ENCODE measurements around the gene AQP4. TPM values are rescaled to one million over a fixed set of nuclear protein-coding genes. Genes with fewer than 3 reads are reported as not detected.

Gene AQP4
- total RNA-seq, result 100 to 1,000 TPM in 5 of 6 donors, 10 to 100 TPM in 1; 61.8 to 317 (median 239) TPM

DNA sequence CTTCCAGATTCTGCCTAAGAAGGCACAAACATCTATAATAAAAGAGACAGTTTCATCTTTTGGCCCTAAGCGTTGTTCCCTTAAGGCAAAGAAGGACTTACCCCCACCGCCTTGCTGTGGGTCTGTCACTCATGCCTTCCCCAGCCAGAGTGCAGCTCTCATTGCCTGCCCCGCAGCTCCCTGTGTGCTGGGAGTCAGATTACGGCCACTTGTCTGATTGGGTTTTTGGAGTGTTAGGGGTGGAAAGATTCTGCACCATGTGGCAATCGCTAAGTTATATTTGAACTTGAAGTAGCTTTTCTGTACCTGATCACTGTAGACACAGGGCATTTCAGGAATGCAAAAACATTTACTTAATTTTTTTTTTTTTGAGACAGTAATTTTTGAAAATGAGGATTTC, at the start of gene AQP4:
TSS of gene AQP4 (minus strand) at position 151 of the 400 bp plus-strand sequence. CDS start at position 133, 18 bp downstream.
- Histone ChIP-seq H3K27me3 (peaks cover 0 to 3% (median 0%) of the 10 kb centered on the region in 4 donors), H3K27ac (peak within 1 kb of the TSS; percentile 73 to 89 (median 82)), H3K4me1 (peaks cover 0 to 20% (median 9%) of the 10 kb centered on the region in 4 donors), H3K9me3 (no peaks in the 10 kb centered on the region), H3K36me3 (no peaks in the 10 kb centered on the region), H3K4me3 (peak within 1 kb of the TSS in 3 of 4 donors; percentile 40 to 53 (median 51))
- DNase-seq (peak in 1 of 2 donors; percentile 81), ATAC-seq (ENCODE audit: low FRiP score in 2 of 2) (peak; percentile 67 to 87)
- 22 to 47% methylated on average over 5 of the region's 5 CpGs for WGBS, 2 donors
- peak; percentile 69 to 95 for TF ChIP-seq POLR2AphosphoS5 (IDR thresholded peaks at IDR 0.05)
- no peak for TF ChIP-seq EP300 (IDR thresholded peaks at IDR 0.05)
- peak in 3 of 4 donors; percentile 48 to 91 (median 74) for TF ChIP-seq POLR2A (IDR thresholded peaks at IDR 0.05)
- TF ChIP-seq, protein P1, sequence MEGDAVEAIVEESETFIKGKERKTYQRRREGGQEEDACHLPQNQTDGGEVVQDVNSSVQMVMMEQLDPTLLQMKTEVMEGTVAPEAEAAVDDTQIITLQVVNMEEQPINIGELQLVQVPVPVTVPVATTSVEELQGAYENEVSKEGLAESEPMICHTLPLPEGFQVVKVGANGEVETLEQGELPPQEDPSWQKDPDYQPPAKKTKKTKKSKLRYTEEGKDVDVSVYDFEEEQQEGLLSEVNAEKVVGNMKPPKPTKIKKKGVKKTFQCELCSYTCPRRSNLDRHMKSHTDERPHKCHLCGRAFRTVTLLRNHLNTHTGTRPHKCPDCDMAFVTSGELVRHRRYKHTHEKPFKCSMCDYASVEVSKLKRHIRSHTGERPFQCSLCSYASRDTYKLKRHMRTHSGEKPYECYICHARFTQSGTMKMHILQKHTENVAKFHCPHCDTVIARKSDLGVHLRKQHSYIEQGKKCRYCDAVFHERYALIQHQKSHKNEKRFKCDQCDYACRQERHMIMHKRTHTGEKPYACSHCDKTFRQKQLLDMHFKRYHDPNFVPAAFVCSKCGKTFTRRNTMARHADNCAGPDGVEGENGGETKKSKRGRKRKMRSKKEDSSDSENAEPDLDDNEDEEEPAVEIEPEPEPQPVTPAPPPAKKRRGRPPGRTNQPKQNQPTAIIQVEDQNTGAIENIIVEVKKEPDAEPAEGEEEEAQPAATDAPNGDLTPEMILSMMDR (IDR thresholded peaks at IDR 0.05), result no peak

DNA sequence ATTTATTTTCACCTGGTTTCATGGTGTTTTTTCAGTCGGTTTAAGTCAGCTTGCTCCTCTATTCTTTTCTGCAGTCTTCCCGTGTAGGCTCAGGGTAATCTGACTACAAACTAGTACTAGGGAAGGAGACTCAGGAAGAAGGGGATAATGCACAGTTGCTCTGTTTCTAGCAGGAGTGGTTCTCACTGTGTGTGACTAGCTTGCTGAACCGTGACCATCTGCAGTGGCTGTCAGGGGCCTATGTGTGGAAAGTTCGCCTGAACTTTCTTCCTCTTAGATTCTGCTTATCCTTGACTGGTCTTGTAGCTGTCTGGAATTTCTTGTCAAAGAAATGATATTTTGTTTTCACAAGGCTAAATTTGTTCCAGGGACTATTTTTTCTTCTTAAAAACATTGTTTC, 46.3 kb upstream of the AQP4 start:
- Histone ChIP-seq H3K27me3 (no peaks in the 10 kb centered on the region), H3K9me3 (no peaks in the 10 kb centered on the region), H3K27ac (no peak overlapping the region), H3K4me3 (no peak overlapping the region), H3K36me3 (no peaks in the 10 kb centered on the region), H3K4me1 (no peaks in the 10 kb centered on the region)
- DNase-seq (no peak), ATAC-seq (ENCODE audit: low FRiP score in 2 of 2) (no peak)
- no peak for TF ChIP-seq POLR2AphosphoS5 (IDR thresholded peaks at IDR 0.05)
- TF ChIP-seq POLR2A (IDR thresholded peaks at IDR 0.05), result no peak
- TF ChIP-seq, protein P1 (IDR thresholded peaks at IDR 0.05), result no peak
- no peak for TF ChIP-seq EP300 (IDR thresholded peaks at IDR 0.05)
- 57 to 65% methylated on average over 4 of the region's 4 CpGs for WGBS, 2 donors

DNA sequence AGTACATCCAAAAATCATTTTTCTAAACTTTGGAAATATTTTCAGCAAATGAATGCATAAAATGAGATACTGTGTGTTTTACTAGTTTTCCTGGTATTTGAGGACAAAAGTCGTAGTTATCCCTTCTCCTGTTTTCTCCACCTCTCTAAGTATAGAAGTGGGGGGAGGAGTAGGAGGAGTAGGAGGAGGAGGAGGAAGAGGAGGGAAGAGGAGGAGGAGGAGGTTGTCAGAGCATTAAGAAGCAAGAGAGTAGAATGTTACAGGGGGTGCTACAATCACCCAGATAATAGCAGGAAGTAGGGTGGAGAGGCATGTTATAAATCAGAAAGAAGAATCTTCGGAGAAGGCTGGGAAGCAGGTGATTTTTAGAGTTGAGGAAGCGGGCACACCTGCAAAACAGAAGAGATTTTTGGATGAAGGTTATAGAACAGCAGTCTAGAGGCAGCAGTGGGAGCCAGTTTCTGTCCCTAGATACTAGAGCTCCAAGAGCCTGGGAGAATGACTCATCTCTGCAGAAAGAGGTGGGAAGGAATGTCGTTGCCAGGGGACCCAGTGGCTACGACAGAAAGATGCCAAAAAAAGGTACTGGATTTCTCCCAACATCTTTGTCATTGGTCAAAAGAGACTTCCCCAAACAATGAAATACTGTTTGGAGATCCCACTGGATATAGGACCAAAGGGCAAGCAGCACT, 44.2 kb upstream of the AQP4 start:
- Histone ChIP-seq H3K4me1 (no peaks in the 10 kb centered on the region), H3K36me3 (no peaks in the 10 kb centered on the region), H3K4me3 (no peak overlapping the region), H3K27me3 (no peaks in the 10 kb centered on the region), H3K9me3 (no peaks in the 10 kb centered on the region), H3K27ac (no peak overlapping the region)
- no peak for TF ChIP-seq EP300 (IDR thresholded peaks at IDR 0.05)
- TF ChIP-seq, protein P1 (IDR thresholded peaks at IDR 0.05), result no peak
- TF ChIP-seq POLR2AphosphoS5 (IDR thresholded peaks at IDR 0.05), result no peak
- TF ChIP-seq POLR2A (IDR thresholded peaks at IDR 0.05), result no peak
- WGBS, 2 donors, result 51 to 54% methylated on average over 5 of the region's 5 CpGs
- ATAC-seq (ENCODE audit: low FRiP score in 2 of 2) (no peak), DNase-seq (no peak)

DNA sequence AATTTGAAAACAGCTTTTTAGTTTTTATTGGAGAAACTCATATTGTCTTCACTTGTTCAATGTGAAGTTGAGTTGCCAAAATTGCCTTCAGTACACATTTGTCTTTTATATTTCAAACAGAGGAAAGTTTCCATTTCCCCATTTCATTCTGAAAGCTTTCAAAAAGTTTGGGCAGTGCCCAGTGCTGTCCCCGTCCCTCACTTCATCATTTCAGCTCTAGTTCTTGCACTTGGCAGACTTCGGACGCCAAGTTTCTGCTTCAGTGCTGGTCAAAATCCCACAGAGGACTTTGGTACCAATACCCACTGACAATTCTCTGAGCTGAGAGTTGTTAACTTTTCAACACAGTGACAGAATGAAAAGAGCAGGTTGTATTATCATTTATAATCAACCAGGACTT, 43.4 kb upstream of the AQP4 start:
- H3K4me1 ChIP-seq, result no peaks in the 10 kb centered on the region
- H3K4me3 ChIP-seq, result no peak overlapping the region
- H3K9me3 ChIP-seq, result peaks cover 0 to under 1% (median 0%) of the 10 kb centered on the region in 4 donors
- 51 to 70% methylated on average over 3 of the region's 3 CpGs for WGBS, 2 donors
- TF ChIP-seq EP300 (IDR thresholded peaks at IDR 0.05), result no peak
- TF ChIP-seq, protein P1 (IDR thresholded peaks at IDR 0.05), result no peak
- no peak for TF ChIP-seq POLR2AphosphoS5 (IDR thresholded peaks at IDR 0.05)
- TF ChIP-seq POLR2A (IDR thresholded peaks at IDR 0.05), result no peak
- H3K27ac ChIP-seq, result no peak overlapping the region
- ATAC-seq (ENCODE audit: low FRiP score in 2 of 2) (no peak), DNase-seq (no peak)
- H3K27me3 ChIP-seq, result no peaks in the 10 kb centered on the region
- no peaks in the 10 kb centered on the region for H3K36me3 ChIP-seq

All from upper lobe of left lung (tissue), 6 donors.